GM19395 (cell line): ENCODE data around the gene GRIP2.
A peak's percentile ranks its signal among the peaks of the same experiment; 100 is the strongest.
"Not testable (repeated sequence)": the region's sequence is repeated elsewhere in the genome, so short reads cannot be mapped to it uniquely, and the experiment has no call there.

Source experiments
- ATAC-seq: cut with Tn5 transposase; IDR thresholded peaks from one replicate; pipeline ENCODE4 v1.9.1; 2021; ENCODE audit warnings: mild to moderate bottlenecking, moderate library complexity; ENCODE audit not compliant: unreplicated experiment

Gene GRIP2

DNA sequence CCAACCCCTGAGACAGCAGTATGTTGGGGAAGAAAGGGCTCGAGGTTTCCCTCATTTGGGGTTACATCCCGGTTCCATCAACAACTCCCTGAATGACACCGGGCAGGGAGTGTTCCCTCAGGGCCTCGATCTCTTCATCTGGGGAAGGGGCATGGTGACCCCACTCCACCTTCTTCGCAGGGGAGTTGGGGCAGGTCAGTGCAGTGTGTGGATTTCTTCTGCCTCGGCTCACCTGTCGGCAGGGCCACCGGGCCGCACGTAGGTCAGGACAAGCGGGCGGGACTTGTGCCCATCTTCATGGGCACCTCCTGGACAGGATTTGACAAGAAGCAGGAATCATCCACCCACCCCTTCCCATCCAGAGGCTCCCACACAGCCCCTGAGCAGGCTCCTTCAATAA is 17.4 kb downstream of the GRIP2 start:
- ATAC-seq = no peak

GRCh38 chr3:14522129-14522691 is 17.9 kb downstream of the GRIP2 start:
- ATAC-seq = no peak

- ATAC-seq = no peak
Observed at GRCh38 chr3:14521611-14522010, 18.5 kb downstream of the GRIP2 start.

- no peak for ATAC-seq
Observed at GRCh38 chr3:14520967-14521366, 19.2 kb downstream of the GRIP2 start.

- no peak for ATAC-seq
Observed at GRCh38 chr3:14520149-14520548, 20.0 kb downstream of the GRIP2 start.

DNA sequence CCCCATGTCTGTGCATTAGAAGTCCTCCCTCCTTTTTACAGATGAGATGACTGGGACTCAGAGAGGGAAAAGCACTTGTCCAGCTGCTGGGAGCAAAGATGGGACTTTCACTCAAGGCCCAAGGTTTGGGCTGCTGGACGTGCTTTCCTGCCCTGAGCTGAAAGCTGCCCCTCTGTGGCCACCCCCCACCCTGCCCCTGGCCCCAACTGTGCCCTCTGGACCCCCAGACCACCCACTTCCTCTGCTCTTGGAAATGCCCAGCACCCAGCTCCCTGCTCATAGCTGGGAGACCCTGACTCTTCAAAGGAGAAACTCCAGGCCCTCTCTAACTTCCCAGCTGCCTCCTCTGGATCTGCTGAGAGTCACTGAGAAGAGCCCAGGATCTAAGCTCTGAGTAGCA is 20.7 kb downstream of the GRIP2 start:
- ATAC-seq = no peak

GRCh38 chr3:14518893-14519292 is 21.2 kb downstream of the GRIP2 start:
- ATAC-seq = no peak

- no peak for ATAC-seq
Observed at GRCh38 chr3:14518432-14518802, 21.7 kb downstream of the GRIP2 start.

- no peak for ATAC-seq
Observed at GRCh38 chr3:14517601-14518431, 22.3 kb downstream of the GRIP2 start.

GRCh38 chr3:14516738-14517345 is 23.3 kb downstream of the GRIP2 start:
- no peak for ATAC-seq

- not testable (repeated sequence) for ATAC-seq
Observed at GRCh38 chr3:14515526-14515925, 24.6 kb downstream of the GRIP2 start.

DNA sequence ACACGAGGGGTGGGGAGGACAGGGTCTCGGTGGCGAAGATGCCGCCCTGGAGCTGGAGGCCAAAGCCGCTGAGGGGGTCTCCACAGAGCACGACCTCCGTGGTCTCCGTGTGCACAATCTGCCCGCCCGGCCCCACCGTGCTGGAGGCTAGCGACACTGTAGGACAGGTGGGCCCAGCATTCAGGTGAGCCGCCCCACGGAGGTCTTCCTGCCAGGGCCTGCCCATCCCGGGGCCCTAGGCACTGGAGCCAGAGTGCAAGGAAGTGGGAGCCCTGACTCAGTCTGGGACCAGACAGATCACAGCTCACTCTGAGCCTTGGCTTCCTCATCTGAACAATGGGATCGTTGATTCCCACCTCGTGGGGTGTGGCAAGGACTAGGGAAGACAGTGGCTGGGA is 25.8 kb downstream of the GRIP2 start:
- ATAC-seq = no peak

GRCh38 chr3:14513566-14514322 is 26.4 kb downstream of the GRIP2 start:
- no peak for ATAC-seq

GRCh38 chr3:14512942-14513327 is 27.2 kb downstream of the GRIP2 start:
- ATAC-seq = no peak

- no peak for ATAC-seq
Observed at GRCh38 chr3:14512281-14512941, 27.7 kb downstream of the GRIP2 start.

DNA sequence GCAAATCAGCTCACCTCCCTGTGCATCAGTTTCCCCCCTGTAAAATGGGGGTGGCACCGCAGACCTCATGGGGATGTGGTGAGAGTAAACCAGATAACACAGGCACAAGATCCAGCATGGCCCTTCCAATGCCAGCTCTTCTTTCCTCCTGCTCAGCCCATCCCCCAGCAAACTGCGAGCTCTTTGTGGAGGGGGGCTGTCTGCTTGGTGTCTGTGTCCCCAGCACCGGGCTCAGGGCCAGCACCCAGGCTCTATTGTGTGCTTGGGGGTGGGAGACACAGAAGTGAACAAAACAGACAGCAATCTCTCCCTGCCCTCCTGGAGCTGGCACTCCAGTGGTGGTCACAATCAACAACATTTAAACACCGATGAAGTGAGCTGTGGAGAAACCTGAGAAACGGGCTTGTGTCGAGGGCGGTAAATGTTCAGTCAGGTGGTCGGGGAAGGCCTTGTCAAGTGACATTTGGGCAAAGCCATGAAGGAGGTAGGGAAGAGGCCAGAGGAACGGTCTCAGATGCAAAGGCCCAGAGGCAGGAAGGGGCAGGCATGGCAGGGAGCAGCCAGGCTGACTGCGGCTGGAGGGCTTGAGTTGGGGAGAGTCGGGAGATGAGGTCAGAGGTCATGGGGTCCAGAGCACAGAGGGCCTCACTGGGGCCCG is 28.4 kb downstream of the GRIP2 start:
- ATAC-seq = no peak

DNA sequence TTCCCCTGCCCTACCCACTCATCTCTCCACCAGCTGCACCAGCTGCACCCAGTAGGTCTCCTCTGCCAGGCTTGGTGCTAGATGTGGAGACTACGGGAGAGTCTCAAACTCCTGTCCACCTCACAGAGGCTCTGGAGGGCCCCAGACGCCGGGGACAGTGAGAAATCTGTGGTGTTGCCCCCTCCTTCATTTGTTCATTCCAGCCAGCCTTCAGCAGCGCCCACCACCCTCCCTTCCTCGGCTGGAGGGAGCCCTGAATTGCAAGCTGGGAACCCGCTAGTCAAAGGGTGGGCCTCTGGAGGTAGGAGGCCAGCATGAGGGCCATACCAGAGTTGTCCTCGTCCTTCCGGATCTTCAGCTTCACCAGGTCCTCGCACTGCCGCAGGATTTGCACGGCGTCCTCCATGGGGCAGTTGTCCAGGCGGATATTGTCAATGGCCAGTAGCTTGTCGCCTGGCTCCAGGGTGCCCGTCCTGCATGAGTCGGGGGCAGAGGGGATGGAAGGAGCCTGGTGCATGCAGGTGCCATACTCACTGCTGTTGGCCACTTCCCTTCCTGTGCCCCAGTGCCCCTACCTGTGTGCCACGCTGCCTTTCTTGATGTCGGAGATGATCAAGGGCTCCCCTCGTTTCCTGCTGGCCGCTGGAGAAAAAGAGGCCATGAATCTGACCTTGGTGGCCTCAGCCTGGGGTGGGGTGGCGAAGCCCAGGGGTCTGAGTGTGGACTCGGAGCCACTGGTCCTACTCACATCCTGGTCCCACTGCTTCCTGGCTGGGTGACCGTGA is 29.1 kb downstream of the GRIP2 start:
- ATAC-seq = no peak

DNA sequence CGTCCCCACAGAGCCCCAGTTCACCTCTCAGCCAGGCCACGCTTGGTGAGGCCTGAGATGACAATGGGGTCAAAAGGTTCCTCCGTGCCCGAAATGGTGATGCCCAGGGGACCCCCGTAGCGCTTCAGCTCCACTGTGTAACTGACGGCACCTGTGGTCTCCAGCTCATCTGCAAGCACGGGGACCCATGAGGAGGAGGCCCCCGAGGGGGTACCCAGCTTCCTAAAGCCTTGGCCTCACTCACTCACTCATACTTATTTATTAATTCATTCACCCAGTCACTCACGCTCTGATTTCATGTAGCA is 30.4 kb downstream of the GRIP2 start:
- ATAC-seq = no peak

DNA sequence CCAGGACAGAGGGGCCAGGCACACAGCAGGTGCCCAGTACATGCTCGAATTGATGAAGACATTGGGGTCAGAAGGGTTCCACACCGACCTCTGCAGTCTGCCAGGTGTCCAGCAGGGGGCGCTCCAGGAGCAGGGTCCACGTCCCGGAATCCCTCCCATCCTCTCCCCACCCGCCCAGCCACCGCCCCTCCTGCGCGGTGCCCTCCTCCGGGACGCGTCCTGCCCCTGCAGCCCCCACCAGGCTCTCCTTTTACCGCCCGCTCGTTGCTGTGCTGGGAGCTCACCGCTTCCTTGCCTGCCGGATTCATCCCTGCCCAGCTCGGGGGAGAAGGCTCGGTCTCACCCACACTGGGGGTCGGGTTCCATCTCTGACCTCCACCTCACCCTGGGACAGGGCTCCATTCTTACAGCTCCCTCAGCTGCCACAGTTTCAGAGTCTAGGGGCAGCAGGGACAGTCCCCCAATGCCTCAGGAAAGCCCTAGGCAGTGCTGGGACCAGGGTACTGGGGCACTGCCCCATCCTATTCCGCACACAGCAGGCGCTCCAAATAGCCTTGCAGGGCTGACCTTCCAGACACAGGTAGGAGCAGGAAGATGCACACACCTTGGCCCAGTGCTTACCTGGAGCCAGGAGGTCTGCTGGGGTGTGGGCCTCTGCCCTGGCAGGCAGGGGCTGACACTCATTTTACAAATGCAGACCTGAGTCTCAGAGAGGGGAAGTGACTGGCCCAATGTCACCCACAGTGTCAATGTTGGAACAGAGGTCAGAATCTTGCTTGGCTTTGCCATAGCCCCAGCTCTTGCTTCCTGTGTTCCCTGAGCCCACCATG is 31.0 kb downstream of the GRIP2 start:
- peak; percentile 70 for ATAC-seq
